Measurements from ENCODE around the gene RBM19.

- no peak for TF ChIP-seq TAF1 (IDR thresholded peaks at IDR 0.05; ENCODE audit: borderline replicate concordance, insufficient read depth, low read length)
- no peak for TF ChIP-seq POLR2AphosphoS5 (IDR thresholded peaks at IDR 0.05; ENCODE audit: low read depth, low read length)
- TF ChIP-seq, protein P1, sequence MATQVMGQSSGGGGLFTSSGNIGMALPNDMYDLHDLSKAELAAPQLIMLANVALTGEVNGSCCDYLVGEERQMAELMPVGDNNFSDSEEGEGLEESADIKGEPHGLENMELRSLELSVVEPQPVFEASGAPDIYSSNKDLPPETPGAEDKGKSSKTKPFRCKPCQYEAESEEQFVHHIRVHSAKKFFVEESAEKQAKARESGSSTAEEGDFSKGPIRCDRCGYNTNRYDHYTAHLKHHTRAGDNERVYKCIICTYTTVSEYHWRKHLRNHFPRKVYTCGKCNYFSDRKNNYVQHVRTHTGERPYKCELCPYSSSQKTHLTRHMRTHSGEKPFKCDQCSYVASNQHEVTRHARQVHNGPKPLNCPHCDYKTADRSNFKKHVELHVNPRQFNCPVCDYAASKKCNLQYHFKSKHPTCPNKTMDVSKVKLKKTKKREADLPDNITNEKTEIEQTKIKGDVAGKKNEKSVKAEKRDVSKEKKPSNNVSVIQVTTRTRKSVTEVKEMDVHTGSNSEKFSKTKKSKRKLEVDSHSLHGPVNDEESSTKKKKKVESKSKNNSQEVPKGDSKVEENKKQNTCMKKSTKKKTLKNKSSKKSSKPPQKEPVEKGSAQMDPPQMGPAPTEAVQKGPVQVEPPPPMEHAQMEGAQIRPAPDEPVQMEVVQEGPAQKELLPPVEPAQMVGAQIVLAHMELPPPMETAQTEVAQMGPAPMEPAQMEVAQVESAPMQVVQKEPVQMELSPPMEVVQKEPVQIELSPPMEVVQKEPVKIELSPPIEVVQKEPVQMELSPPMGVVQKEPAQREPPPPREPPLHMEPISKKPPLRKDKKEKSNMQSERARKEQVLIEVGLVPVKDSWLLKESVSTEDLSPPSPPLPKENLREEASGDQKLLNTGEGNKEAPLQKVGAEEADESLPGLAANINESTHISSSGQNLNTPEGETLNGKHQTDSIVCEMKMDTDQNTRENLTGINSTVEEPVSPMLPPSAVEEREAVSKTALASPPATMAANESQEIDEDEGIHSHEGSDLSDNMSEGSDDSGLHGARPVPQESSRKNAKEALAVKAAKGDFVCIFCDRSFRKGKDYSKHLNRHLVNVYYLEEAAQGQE (IDR thresholded peaks at IDR 0.05; ENCODE audit: insufficient read depth in 1 of 2, low read depth in 2 of 2, low read length in 2 of 2) = no peak
- TF ChIP-seq SIN3A (IDR thresholded peaks at IDR 0.05; ENCODE audit: borderline replicate concordance, insufficient read depth, low read length) = no peak
- no peak for TF ChIP-seq FOXP2 (optimal IDR thresholded peaks at IDR 0.05; ENCODE audit: borderline replicate concordance, extremely low read depth, extremely low read length, insufficient read depth)
Observed at GRCh38 chr12:113819495-113819894, 146.6 kb downstream of the RBM19 start.

Measured in PFSK-1 (cell line).